HEK293 (cell line): ENCODE results near the gene DNAH8.

Source experiments
- GLIS1 ChIP-seq: fragments of 450-650 bp; formaldehyde crosslinking; IDR thresholded peaks from 2 replicates; pipeline ENCODE4 v1.5.1; 2016; ENCODE audit warnings: missing biosample characterization, missing genetic modification characterization
- KLF16 ChIP-seq: fragments of 450-650 bp; formaldehyde crosslinking; IDR thresholded peaks from 2 replicates; pipeline ENCODE4 v1.5.1; 2017; ENCODE audit warnings: missing biosample characterization, missing genetic modification characterization
- KLF9 ChIP-seq: fragments of 450-650 bp; formaldehyde crosslinking; IDR thresholded peaks from 2 replicates; pipeline ENCODE4 v1.5.1; 2016; ENCODE audit warnings: missing biosample characterization, missing genetic modification characterization, low read depth
- OVOL3 ChIP-seq: fragments of 450-650 bp; formaldehyde crosslinking; IDR thresholded peaks from 2 replicates; pipeline ENCODE4 v1.5.1; 2016; ENCODE audit warnings: missing biosample characterization, missing genetic modification characterization
- SP2 ChIP-seq: fragments of 450-650 bp; formaldehyde crosslinking; IDR thresholded peaks from 2 replicates; pipeline ENCODE4 v1.5.1; 2016; ENCODE audit warnings: missing biosample characterization, missing genetic modification characterization
- TRIM28 ChIP-seq: IDR thresholded peaks from 2 replicates; pipeline ENCODE4 v1.6.1; 2011; ENCODE audit warnings: low read length, control low read depth, borderline replicate concordance
- YY2 ChIP-seq: fragments of 450-650 bp; formaldehyde crosslinking; IDR thresholded peaks from 2 replicates; pipeline ENCODE4 v1.5.1; 2016; ENCODE audit warnings: missing biosample characterization, missing genetic modification characterization
- ZBTB1 ChIP-seq: fragments of 450-650 bp; formaldehyde crosslinking; IDR thresholded peaks from 2 replicates; pipeline ENCODE4 v1.5.1; 2016; ENCODE audit warnings: missing biosample characterization, missing genetic modification characterization
- ZBTB21 ChIP-seq: fragments of 450-650 bp; formaldehyde crosslinking; IDR thresholded peaks from 2 replicates; pipeline ENCODE4 v1.5.1; 2017; ENCODE audit warnings: missing biosample characterization, missing genetic modification characterization
- ZBTB48 ChIP-seq: fragments of 450-650 bp; formaldehyde crosslinking; IDR thresholded peaks from 2 replicates; pipeline ENCODE4 v1.5.1; 2016; ENCODE audit warnings: missing biosample characterization, missing genetic modification characterization
- ZBTB7A ChIP-seq: fragments of 450-650 bp; formaldehyde crosslinking; IDR thresholded peaks from 2 replicates; pipeline ENCODE4 v1.5.1; 2016; ENCODE audit warnings: low read depth, missing biosample characterization, missing genetic modification characterization
- ZFP41 ChIP-seq: fragments of 450-650 bp; formaldehyde crosslinking; IDR thresholded peaks from 2 replicates; pipeline ENCODE4 v1.5.1; 2016; ENCODE audit warnings: missing biosample characterization, missing genetic modification characterization, borderline replicate concordance
- ZNF112 ChIP-seq: fragments of 450-650 bp; formaldehyde crosslinking; IDR thresholded peaks from 2 replicates; pipeline ENCODE4 v1.5.0; 2017; ENCODE audit warnings: missing biosample characterization, missing genetic modification characterization
- ZNF138 ChIP-seq: fragments of 450-650 bp; formaldehyde crosslinking; IDR thresholded peaks from 2 replicates; pipeline ENCODE4 v1.5.1; 2016; ENCODE audit warnings: missing biosample characterization, missing genetic modification characterization, borderline replicate concordance
- ZNF184 ChIP-seq: fragments of 450-650 bp; IDR thresholded peaks from 2 replicates; pipeline ENCODE4 v1.5.1; 2018; ENCODE audit warnings: missing biosample characterization, mild to moderate bottlenecking, missing genetic modification characterization
- ZNF202 ChIP-seq: fragments of 450-650 bp; formaldehyde crosslinking; IDR thresholded peaks from 2 replicates; pipeline ENCODE4 v1.5.1; 2016; ENCODE audit warnings: missing biosample characterization, missing genetic modification characterization, borderline replicate concordance
- ZNF341 ChIP-seq: fragments of 450-650 bp; formaldehyde crosslinking; IDR thresholded peaks from 2 replicates; pipeline ENCODE4; 2016; ENCODE audit warnings: low read depth, missing biosample characterization, missing genetic modification characterization
- ZNF366 ChIP-seq: fragments of 450-650 bp; formaldehyde crosslinking; conservative IDR thresholded peaks from 2 replicates; pipeline ENCODE4 v1.5.1; 2016; ENCODE audit warnings: missing biosample characterization, missing genetic modification characterization
- ZNF510 ChIP-seq: fragments of 450-650 bp; formaldehyde crosslinking; IDR thresholded peaks from 2 replicates; pipeline ENCODE4 v1.5.1; 2018; ENCODE audit warnings: mild to moderate bottlenecking, missing genetic modification characterization, missing biosample characterization; ENCODE audit not compliant: insufficient replicate concordance
- ZNF514 ChIP-seq: fragments of 450-650 bp; formaldehyde crosslinking; IDR thresholded peaks from 2 replicates; pipeline ENCODE4 v1.5.1; 2016; ENCODE audit warnings: missing biosample characterization, missing genetic modification characterization
- ZNF521 ChIP-seq: fragments of 450-650 bp; formaldehyde crosslinking; IDR thresholded peaks from 2 replicates; pipeline ENCODE4 v1.5.1; 2017; ENCODE audit warnings: missing biosample characterization, mild to moderate bottlenecking, missing genetic modification characterization
- ZNF561 ChIP-seq: fragments of 450-650 bp; IDR thresholded peaks from 2 replicates; pipeline ENCODE4 v1.5.1; 2018; ENCODE audit warnings: missing biosample characterization, missing genetic modification characterization, borderline replicate concordance
- ZNF623 ChIP-seq: fragments of 450-650 bp; formaldehyde crosslinking; IDR thresholded peaks from 2 replicates; pipeline ENCODE4 v1.5.1; 2016; ENCODE audit warnings: missing biosample characterization, missing genetic modification characterization
- ZNF629 ChIP-seq: fragments of 450-650 bp; formaldehyde crosslinking; IDR thresholded peaks from 2 replicates; pipeline ENCODE4 v1.5.1; 2017; ENCODE audit warnings: missing biosample characterization, missing genetic modification characterization
- ZNF701 ChIP-seq: fragments of 450-650 bp; formaldehyde crosslinking; IDR thresholded peaks from 2 replicates; pipeline ENCODE4 v1.5.1; 2016; ENCODE audit warnings: missing biosample characterization, missing genetic modification characterization
- ZXDB ChIP-seq: fragments of 450-650 bp; formaldehyde crosslinking; IDR thresholded peaks from 2 replicates; pipeline ENCODE4 v1.5.1; 2016; ENCODE audit warnings: missing biosample characterization, missing genetic modification characterization
- TF ChIP-seq, protein P1 (sequence below): fragments of 450-650 bp; formaldehyde crosslinking; IDR thresholded peaks from 2 replicates; pipeline ENCODE4; 2016; ENCODE audit warnings: missing biosample characterization, missing genetic modification characterization
- TF ChIP-seq, protein P2 (sequence below): IDR thresholded peaks from 2 replicates; pipeline ENCODE4 v1.6.1; 2011; ENCODE audit warnings: mild to moderate bottlenecking, low read depth, low read length, borderline replicate concordance
- TF ChIP-seq, protein P3 (sequence below): fragments of 450-650 bp; formaldehyde crosslinking; IDR thresholded peaks from 2 replicates; pipeline ENCODE4 v1.5.1; 2016; ENCODE audit warnings: missing biosample characterization, missing genetic modification characterization
- TF ChIP-seq, protein P4 (sequence below): fragments of 450-650 bp; formaldehyde crosslinking; IDR thresholded peaks from 2 replicates; pipeline ENCODE4 v1.5.1; 2016; ENCODE audit warnings: missing biosample characterization, missing genetic modification characterization
- TF ChIP-seq, protein P5 (sequence below): fragments of 450-650 bp; formaldehyde crosslinking; IDR thresholded peaks from 2 replicates; pipeline ENCODE4 v1.5.1; 2016; ENCODE audit warnings: missing biosample characterization, missing genetic modification characterization

DNAH8 gene

DNA sequence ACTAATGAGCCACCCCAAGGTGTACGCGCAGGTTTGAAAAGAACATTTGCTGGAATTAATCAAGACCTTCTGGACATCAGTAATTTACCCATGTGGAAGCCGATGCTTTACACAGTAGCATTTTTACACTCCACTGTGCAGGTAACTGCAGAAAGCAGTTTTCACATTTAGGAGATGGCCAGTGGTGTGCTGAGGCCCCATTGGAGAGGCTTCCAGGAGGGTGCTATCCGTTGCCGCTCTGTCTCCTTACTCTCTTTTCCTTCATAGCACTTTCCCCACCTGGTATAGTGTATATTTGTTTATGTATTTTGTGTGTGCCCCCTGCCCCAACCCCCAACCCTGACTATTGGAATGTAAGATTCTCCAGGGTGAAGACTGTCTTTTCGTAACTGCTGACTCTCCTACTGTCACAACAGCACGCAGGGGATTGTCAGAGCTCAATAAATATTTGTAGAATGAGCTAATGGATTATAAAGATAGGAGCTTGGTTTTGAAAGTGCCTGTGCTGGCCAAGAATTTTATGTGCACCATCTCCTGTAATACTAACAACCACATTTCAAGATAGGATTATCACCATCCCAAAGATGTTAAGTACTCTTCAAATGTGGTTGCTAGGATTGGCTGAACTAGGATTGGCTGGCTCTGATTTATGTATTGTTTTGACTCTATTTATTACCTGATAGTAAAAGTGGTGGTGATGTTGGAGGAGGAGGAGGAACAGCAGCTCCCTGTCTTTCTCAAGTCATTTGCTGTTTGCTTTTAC is 259.5 kb downstream of the DNAH8 start (continued):
- TF ChIP-seq SP2 (tag by site-specific recombination), result peak; percentile 52
- TF ChIP-seq ZBTB7A, result no peak; the same call in 1 of the 2 replicates
- TF ChIP-seq GLIS1 (tag by site-specific recombination), result peak; percentile 85
- TF ChIP-seq ZNF510 (tag by site-specific recombination), result no peak
- no peak for TF ChIP-seq ZNF112 (tag by site-specific recombination)
- TF ChIP-seq KLF16 (tag by site-specific recombination), result peak; percentile 88
- TF ChIP-seq, protein P1, sequence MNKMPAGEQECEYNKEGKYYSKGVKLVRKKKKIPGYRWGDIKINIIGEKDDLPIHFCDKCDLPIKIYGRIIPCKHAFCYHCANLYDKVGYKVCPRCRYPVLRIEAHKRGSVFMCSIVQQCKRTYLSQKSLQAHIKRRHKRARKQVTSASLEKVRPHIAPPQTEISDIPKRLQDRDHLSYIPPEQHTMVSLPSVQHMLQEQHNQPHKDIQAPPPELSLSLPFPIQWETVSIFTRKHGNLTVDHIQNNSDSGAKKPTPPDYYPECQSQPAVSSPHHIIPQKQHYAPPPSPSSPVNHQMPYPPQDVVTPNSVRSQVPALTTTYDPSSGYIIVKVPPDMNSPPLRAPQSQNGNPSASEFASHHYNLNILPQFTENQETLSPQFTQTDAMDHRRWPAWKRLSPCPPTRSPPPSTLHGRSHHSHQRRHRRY, result 0 out of 2 replicates have a peak, but pooled peaks have one; percentile 48
- peak; percentile 93 for TF ChIP-seq ZNF629 (tag by site-specific recombination)
- TF ChIP-seq, protein P2, sequence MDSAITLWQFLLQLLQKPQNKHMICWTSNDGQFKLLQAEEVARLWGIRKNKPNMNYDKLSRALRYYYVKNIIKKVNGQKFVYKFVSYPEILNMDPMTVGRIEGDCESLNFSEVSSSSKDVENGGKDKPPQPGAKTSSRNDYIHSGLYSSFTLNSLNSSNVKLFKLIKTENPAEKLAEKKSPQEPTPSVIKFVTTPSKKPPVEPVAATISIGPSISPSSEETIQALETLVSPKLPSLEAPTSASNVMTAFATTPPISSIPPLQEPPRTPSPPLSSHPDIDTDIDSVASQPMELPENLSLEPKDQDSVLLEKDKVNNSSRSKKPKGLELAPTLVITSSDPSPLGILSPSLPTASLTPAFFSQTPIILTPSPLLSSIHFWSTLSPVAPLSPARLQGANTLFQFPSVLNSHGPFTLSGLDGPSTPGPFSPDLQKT, result no peak
- TF ChIP-seq ZNF366 (tag by site-specific recombination), result peak; percentile 93
- TF ChIP-seq ZNF623 (tag by site-specific recombination), result no peak
- TF ChIP-seq ZNF561 (tag by site-specific recombination), result peak; percentile 82
- TF ChIP-seq ZNF138 (tag by site-specific recombination), result no peak
- TF ChIP-seq, protein P3, sequence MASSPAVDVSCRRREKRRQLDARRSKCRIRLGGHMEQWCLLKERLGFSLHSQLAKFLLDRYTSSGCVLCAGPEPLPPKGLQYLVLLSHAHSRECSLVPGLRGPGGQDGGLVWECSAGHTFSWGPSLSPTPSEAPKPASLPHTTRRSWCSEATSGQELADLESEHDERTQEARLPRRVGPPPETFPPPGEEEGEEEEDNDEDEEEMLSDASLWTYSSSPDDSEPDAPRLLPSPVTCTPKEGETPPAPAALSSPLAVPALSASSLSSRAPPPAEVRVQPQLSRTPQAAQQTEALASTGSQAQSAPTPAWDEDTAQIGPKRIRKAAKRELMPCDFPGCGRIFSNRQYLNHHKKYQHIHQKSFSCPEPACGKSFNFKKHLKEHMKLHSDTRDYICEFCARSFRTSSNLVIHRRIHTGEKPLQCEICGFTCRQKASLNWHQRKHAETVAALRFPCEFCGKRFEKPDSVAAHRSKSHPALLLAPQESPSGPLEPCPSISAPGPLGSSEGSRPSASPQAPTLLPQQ (tag by site-specific recombination), result peak; percentile 83
- no peak for TF ChIP-seq ZNF184 (tag by site-specific recombination)
- TF ChIP-seq KLF9 (tag by site-specific recombination), result no peak
- TF ChIP-seq ZNF521, result no peak
- TF ChIP-seq ZBTB21, result peak; percentile 65
- no peak for TF ChIP-seq ZFP41 (tag by site-specific recombination)
- peak; percentile 78; the same call in 1 of the 2 replicates for TF ChIP-seq TRIM28
- TF ChIP-seq, protein P4, sequence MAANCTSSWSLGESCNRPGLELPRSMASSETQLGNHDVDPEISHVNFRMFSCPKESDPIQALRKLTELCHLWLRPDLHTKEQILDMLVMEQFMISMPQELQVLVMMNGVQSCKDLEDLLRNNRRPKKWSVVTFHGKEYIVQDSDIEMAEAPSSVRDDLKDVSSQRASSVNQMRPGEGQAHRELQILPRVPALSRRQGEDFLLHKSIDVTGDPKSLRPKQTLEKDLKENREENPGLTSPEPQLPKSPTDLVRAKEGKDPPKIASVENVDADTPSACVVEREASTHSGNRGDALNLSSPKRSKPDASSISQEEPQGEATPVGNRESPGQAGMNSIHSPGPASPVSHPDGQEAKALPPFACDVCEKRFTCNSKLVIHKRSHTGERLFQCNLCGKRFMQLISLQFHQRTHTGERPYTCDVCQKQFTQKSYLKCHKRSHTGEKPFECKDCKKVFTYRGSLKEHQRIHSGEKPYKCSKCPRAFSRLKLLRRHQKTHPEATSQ, result no peak
- TF ChIP-seq, protein P5, sequence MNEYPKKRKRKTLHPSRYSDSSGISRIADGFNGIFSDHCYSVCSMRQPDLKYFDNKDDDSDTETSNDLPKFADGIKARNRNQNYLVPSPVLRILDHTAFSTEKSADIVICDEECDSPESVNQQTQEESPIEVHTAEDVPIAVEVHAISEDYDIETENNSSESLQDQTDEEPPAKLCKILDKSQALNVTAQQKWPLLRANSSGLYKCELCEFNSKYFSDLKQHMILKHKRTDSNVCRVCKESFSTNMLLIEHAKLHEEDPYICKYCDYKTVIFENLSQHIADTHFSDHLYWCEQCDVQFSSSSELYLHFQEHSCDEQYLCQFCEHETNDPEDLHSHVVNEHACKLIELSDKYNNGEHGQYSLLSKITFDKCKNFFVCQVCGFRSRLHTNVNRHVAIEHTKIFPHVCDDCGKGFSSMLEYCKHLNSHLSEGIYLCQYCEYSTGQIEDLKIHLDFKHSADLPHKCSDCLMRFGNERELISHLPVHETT, result peak; percentile 95
- no peak for TF ChIP-seq ZNF701 (tag by site-specific recombination)
- peak; percentile 97 for TF ChIP-seq OVOL3 (tag by site-specific recombination)
- no peak for TF ChIP-seq ZNF202 (tag by site-specific recombination)
- TF ChIP-seq ZNF341 (tag by site-specific recombination), result peak; percentile 85
- TF ChIP-seq ZXDB (tag by site-specific recombination), result peak; percentile 98
- no peak for TF ChIP-seq ZBTB48
- TF ChIP-seq ZNF514 (tag by site-specific recombination), result no peak
- TF ChIP-seq YY2 (tag by site-specific recombination), result no peak
- TF ChIP-seq ZBTB1 (tag by site-specific recombination), result 0 out of 2 replicates have a peak, but pooled peaks have one; percentile 52
